GM21576 (cell line): ENCODE data around the gene ADAMTS3.
"Not testable (repeated sequence)": the region's sequence is repeated elsewhere in the genome, so short reads cannot be mapped to it uniquely, and the experiment has no call there.

Experiments used
- ATAC-seq: cut with Tn5 transposase; IDR thresholded peaks from one replicate; pipeline ENCODE4 v1.9.1; 2021; ENCODE audit warnings: mild to moderate bottlenecking, moderate library complexity; ENCODE audit not compliant: unreplicated experiment

ADAMTS3 gene

DNA sequence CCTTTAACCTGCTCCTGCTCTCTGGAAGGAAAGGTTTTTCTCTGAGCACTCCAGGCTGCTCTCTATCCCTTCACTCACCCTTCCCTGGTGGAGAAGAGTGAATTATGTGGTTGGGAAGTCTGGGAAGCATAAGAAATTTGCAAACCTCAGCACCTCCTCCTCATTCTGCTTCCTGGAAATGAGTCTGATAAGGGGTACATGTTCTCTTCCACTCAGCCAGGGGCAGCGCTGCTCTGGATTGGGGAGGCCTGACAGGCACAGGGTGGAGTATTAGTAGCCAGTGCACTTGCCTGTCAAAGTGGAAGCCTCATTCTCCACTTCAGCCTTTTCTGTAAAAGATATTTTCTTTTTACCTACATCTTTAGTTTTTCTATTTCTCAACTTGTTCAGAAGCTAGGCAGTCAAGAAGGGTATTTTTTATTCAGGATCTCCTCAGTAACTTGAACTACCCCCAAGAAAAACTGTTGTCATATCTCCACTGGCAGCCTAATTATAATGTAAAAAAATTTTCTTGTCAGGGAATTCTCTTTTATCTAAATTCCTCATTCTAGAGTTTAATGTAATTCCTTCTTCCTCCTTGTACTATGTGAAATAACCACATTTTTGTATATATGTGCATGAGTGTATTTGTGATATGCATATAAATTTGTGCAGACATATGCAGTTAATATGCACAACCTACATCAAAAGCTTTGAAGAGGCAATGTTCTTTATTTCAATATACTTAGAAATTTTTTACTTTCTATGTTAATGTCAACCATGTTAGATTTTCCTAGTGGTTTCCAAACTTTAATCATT lies 15.3 kb downstream of the ADAMTS3 start:
- no peak for ATAC-seq

DNA sequence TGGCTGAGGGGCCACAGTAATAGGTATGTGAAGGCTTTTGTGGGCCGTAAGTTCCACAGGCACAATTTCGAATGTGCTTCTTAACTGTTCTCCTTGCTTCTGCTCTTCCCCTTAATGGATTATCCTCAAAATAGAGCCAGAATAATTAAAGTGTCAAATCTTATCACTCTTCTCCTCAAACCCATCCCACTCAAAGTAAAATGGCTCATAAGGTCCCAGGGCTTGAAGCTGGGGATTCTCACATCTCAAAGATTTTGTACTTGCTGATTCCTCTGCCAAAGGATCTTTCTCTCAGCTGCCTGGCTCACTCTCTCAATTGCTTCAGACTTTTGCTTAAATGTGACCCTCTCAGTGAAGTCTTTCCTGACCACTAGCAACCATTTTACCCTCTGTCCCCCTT lies 16.6 kb downstream of the ADAMTS3 start:
- ATAC-seq: no peak

GRCh38 chr4:72546456-72546855 lies 22.6 kb downstream of the ADAMTS3 start:
- ATAC-seq: no peak

- ATAC-seq: not testable (repeated sequence)
Observed at GRCh38 chr4:72540694-72541093, 28.3 kb downstream of the ADAMTS3 start.

GRCh38 chr4:72538006-72538405 lies 31.0 kb downstream of the ADAMTS3 start:
- no peak for ATAC-seq

GRCh38 chr4:72536443-72536842 lies 32.6 kb downstream of the ADAMTS3 start:
- no peak for ATAC-seq

DNA sequence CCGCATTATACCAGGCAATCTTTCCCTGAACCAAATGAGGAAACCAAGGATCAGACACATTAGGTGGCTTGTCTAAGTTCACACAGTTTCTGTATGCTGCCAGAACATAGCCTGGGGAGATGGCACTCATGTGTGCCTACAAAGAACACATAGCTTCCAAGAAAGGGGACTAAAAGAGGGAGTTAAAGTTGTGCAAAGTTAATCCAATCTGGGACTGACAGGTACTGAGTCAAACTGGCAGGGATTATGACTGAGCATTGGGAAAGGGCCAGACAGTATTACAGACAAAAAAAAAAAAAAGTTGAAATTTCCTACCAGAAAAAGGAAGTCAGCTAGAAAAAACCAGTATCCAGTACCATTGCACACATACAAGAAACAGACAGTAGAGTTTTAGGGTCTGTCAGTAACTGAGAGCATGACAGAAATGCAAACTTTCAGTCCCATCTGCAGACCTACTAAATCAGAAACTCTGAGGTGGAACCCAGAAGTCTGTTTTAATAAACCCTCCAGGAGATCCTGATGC lies 37.2 kb downstream of the ADAMTS3 start:
- ATAC-seq: no peak

DNA sequence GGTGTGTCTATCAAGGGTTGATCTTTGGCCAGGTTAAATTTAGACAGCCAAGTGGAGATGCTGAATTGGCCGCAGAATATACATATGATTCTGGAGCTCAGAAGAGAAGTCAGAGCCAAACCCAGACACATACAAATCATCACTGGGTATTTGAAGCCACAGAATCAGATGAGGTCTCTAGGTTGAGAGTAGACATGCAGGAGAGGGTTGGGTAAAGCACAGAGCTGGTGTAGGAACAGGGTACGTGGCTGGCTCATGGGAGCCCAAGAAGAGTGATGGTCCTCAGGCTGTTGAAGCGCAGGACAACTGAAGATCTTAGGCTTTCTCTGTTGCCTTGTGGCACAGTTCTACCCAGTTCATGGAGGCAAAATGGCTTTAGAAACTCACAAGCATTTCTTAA lies 37.7 kb downstream of the ADAMTS3 start:
- no peak for ATAC-seq

GRCh38 chr4:72529148-72529822 lies 39.7 kb downstream of the ADAMTS3 start:
- ATAC-seq: no peak

- ATAC-seq: no peak
Observed at GRCh38 chr4:72527038-72527646, 41.9 kb downstream of the ADAMTS3 start.

- no peak for ATAC-seq
Observed at GRCh38 chr4:72525938-72526337, 43.1 kb downstream of the ADAMTS3 start.

DNA sequence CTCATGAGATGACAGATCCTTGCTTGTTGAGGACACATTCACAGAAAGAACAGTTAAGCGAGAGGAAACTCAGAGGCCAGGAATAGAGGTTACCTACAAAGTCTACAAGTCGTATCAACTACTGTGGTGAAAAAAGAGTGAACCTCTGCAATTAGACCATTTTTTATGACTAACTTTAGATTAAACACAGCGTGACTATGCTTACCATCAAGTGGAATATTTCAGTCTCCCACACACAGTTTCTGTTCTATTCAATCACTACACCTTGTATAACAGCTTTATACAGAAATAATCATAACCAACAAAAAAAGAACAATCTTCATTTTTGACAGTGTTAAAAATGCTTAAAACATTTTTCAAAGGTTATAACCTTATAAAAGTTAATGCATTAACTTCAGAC lies 46.6 kb downstream of the ADAMTS3 start:
- ATAC-seq: no peak

DNA sequence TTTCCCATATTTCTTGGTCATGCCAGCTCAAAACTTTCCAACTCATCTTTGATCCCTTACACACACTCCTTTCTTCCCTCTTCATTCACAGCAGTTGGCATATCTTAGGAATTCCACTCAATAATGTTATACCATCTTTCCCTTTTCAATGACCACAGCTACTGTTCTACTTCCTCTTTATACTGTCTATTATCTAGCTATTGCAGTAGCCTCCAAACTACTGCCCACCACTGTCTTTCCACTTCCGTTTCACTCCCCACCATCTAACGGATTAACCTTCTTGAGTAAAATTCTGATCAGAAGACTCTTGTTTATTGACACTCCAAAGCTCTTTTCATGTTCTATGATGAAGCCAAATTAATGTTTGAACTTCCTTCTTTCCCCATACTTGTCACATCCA lies 55.8 kb downstream of the ADAMTS3 start:
- no peak for ATAC-seq

- no peak for ATAC-seq
Observed at GRCh38 chr4:72507860-72508419, 61.1 kb downstream of the ADAMTS3 start.

DNA sequence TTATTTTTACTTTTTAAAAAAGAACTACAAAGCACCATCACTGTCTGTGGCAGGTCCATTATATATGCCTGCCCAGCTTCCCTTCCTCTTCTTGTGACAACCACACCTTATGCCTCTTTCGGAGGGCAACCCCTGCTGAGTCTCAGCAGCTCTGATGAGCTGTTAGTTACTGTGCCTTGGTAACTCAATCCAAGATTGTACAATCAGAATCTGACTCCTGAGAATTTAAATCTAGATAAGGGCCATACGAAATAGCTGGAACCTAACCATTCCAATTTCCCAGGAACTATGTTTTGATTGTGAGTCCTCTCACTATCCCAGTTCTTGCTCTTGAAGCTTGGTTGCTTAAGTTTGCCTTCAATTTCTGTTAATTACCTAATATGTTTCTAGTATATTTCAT lies 61.9 kb downstream of the ADAMTS3 start:
- ATAC-seq: no peak

DNA sequence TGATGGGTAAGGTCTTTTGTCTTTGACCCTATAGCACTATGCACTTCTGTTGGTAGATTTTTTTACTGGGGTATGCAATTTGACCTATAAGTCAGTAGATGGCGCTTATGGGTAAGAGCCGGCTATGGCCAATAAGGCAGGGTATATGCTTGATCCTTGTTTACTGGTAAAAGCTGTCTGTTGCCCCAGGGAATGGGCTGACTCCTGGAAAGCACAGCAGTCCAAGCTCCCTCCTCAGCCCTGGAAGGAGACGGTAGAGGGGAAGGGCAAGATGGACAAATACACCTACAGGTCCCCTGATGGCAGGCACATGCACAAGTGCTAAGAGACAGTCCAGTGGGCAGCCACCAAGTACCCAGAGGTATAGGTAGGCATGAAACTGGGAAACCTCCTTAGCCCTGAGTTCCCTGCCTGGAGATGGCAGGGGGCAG lies 63.7 kb downstream of the ADAMTS3 start:
- ATAC-seq: peak; percentile 96

DNA sequence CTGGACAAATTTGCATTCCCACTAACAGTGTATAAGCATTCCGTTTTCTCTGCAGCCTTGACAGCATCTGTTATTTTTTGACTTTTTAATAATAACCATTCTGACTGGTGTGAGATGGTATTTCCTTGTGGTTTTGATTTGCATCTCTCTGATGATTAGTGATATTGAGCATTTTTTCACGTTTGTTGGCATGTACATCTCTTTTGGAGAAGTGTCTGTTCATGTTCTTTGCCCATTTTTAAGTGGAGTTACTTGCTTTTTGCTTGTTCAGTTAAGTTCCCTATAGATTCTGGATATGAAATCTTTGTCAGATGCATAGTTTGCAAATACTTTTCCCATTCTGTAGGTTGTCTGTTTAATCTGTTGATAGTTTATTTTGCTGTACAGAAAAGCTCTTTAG lies 68.8 kb downstream of the ADAMTS3 start:
- ATAC-seq: no peak

DNA sequence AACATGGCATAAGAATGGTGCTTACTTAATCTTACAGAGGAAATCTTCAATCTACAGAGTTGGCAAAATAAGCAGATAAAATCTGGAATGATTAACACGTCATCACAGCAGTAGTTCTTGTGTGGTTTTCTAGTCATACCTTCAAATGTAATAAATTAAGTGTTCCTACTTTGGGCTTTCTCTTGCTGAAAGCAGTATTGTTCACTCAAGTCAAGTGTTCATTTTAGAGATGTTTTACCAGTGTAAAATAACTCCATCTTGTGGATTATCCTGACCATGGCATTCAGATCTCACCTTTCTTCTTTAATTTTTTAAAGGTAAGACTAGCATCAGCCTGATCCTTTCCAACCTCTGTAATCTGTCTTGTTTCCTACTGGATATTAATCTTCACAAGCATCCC lies 72.9 kb downstream of the ADAMTS3 start:
- no peak for ATAC-seq

- ATAC-seq: no peak
Observed at GRCh38 chr4:72494156-72494555, 74.9 kb downstream of the ADAMTS3 start.

GRCh38 chr4:72489267-72489666 lies 79.8 kb downstream of the ADAMTS3 start:
- no peak for ATAC-seq

DNA sequence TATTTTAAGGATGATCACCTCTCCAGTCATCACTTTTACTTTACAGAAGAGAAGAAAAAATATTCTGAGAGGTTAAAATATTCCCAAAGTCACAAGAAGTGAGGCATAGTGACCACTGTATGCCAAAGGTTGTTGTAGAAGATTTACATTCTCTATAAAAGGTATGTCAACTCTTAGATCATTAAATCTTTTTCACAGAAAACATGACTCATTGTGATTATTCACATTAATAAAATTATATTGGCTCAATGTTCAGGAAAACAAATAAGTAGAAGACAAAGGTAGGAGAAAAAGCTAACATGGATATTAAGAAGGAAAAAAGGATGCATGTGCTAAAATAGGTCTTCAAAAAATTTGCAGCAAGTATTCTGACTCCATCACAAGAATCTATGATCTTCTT lies 82.0 kb downstream of the ADAMTS3 start:
- ATAC-seq: no peak
